ENCODE measurements around the gene ZNF846. TPM values are rescaled to one million over a fixed set of nuclear protein-coding genes. Genes with fewer than 3 reads are reported as not detected.
A peak's percentile ranks its signal among the peaks of the same experiment; 100 is the strongest.

The ZNF846 gene
- total and polyA plus RNA-seq, 9 of the 15 experiments (the other 6 are each of a cell fraction or from before 2014, with no cell fraction given) = 4.1 to 8.7 (median 7.8) TPM

GRCh38 chr19:9792206-9793070, 23.9 kb upstream of the ZNF846 start (continued):
- TF ChIP-seq RNF2 (IDR thresholded peaks at IDR 0.05) (0 out of 2 replicates have a peak, but pooled peaks have one; percentile 16), GATAD2A (IDR thresholded peaks at IDR 0.05) (peak; percentile 85; the same call in 1 of the 2 replicates), STAG1 (CRISPR knock-in tag; IDR thresholded peaks at IDR 0.05; ENCODE audit: borderline replicate concordance) (no peak), CHD1 (IDR thresholded peaks at IDR 0.05; ENCODE audit: low read length) (no peak), CCNT2 (IDR thresholded peaks at IDR 0.05; ENCODE audit: borderline replicate concordance, extremely low read depth, insufficient read length, low read depth, low read length) (peak; percentile 9), TAF7 (tag; IDR thresholded peaks at IDR 0.05) (0 out of 2 replicates have a peak, but pooled peaks have one; percentile 37), TOE1 (IDR thresholded peaks at IDR 0.05; ENCODE audit: borderline replicate concordance) (peak; percentile 65; the same call in 1 of the 2 replicates), TOE1 (CRISPR knock-in tag; IDR thresholded peaks at IDR 0.05; ENCODE audit: borderline replicate concordance, low read depth) (no peak), HMGN3 (IDR thresholded peaks at IDR 0.05; ENCODE audit: borderline replicate concordance, extremely low read depth, insufficient read length, low read depth, low read length) (peak; percentile 61), ZBTB2 (IDR thresholded peaks at IDR 0.05) (0 out of 2 replicates have a peak, but pooled peaks have one; percentile 24), SMARCB1 (IDR thresholded peaks at IDR 0.05; ENCODE audit: insufficient read length, low read depth) (no peak), ATF7 (IDR thresholded peaks at IDR 0.05) (peak; percentile 34; the same call in 1 of the 2 replicates), ZNF551 (CRISPR knock-in tag; IDR thresholded peaks at IDR 0.05) (no peak), ZBTB8A (IDR thresholded peaks at IDR 0.05; ENCODE audit: partially characterized antibody) (no peak), EP400 (IDR thresholded peaks at IDR 0.05) (peak; percentile 86; the same call in 1 of the 2 replicates), NFRKB (IDR thresholded peaks at IDR 0.05; ENCODE audit: low read depth) (peak; percentile 34; the same call in 1 of the 2 replicates), RFX1 (IDR thresholded peaks at IDR 0.05) (no peak), ZNF212 (CRISPR knock-in tag; IDR thresholded peaks at IDR 0.05) (no peak), HLTF (IDR thresholded peaks at IDR 0.05) (peak; percentile 33; the same call in 1 of the 2 replicates), NR3C1 (CRISPR knock-in tag; IDR thresholded peaks at IDR 0.05) (no peak), POLR2A (conservative IDR thresholded peaks at IDR 0.05) (peak; percentile 69), CXXC5 (CRISPR knock-in tag; IDR thresholded peaks at IDR 0.05) (no peak)
- TF ChIP-seq, protein P1, sequence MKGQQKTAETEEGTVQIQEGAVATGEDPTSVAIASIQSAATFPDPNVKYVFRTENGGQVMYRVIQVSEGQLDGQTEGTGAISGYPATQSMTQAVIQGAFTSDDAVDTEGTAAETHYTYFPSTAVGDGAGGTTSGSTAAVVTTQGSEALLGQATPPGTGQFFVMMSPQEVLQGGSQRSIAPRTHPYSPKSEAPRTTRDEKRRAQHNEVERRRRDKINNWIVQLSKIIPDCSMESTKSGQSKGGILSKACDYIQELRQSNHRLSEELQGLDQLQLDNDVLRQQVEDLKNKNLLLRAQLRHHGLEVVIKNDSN (CRISPR knock-in tag; IDR thresholded peaks at IDR 0.05) = peak; percentile 39
- TF ChIP-seq, protein P2, sequence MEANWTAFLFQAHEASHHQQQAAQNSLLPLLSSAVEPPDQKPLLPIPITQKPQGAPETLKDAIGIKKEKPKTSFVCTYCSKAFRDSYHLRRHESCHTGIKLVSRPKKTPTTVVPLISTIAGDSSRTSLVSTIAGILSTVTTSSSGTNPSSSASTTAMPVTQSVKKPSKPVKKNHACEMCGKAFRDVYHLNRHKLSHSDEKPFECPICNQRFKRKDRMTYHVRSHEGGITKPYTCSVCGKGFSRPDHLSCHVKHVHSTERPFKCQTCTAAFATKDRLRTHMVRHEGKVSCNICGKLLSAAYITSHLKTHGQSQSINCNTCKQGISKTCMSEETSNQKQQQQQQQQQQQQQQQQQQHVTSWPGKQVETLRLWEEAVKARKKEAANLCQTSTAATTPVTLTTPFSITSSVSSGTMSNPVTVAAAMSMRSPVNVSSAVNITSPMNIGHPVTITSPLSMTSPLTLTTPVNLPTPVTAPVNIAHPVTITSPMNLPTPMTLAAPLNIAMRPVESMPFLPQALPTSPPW (CRISPR knock-in tag; IDR thresholded peaks at IDR 0.05) = peak; percentile 76
- TF ChIP-seq, protein P3, sequence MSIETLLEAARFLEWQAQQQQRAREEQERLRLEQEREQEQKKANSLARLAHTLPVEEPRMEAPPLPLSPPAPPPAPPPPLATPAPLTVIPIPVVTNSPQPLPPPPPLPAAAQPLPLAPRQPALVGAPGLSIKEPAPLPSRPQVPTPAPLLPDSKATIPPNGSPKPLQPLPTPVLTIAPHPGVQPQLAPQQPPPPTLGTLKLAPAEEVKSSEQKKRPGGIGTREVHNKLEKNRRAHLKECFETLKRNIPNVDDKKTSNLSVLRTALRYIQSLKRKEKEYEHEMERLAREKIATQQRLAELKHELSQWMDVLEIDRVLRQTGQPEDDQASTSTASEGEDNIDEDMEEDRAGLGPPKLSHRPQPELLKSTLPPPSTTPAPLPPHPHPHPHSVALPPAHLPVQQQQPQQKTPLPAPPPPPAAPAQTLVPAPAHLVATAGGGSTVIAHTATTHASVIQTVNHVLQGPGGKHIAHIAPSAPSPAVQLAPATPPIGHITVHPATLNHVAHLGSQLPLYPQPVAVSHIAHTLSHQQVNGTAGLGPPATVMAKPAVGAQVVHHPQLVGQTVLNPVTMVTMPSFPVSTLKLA (conservative IDR thresholded peaks at IDR 0.05) = peak; percentile 91 to 93

Data from K562 (cell line).